ENCODE measurements around the gene KCNT1.

Gene KCNT1

GRCh38 chr9:135840107-135840506 is 138.1 kb downstream of the KCNT1 start:
- TF ChIP-seq CTCF (IDR thresholded peaks at IDR 0.05; ENCODE audit: control insufficient read depth, extremely low read depth, insufficient read depth): no peak
- H3K4me3 ChIP-seq (ENCODE audit: low read depth, low read length): no peak overlapping the region
- no peak for DNase-seq (ENCODE audit: low read depth)

DNA sequence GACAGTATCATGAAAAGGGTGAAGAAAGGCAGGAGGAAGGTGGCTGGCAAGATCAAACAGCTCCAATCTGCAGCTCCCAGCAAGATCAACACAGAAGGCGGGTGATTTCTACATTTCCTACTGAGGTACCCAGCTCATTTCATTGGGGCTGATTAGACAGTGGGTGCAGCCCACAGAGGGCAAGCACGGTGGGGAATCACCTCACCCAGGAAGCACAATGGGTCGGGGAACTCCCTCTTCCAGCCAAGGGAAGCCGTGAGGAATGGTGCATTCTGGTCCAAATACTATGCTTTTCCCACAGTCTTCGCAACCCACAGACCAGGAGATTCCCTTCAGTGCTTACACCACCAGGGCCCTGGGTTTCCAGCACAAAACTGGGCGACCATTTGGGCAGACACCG is 138.6 kb downstream of the KCNT1 start:
- no peak for DNase-seq (ENCODE audit: low read depth)
- no peak overlapping the region for H3K4me3 ChIP-seq (ENCODE audit: low read depth, low read length)
- no peak for TF ChIP-seq CTCF (IDR thresholded peaks at IDR 0.05; ENCODE audit: control insufficient read depth, extremely low read depth, insufficient read depth)

Measured in LNCaP clone FGC (cell line).